Measurements from ENCODE around the gene DEAF1. TPM values are rescaled to one million over a fixed set of nuclear protein-coding genes. Genes with fewer than 3 reads are reported as not detected.
"Not testable (repeated sequence)": the region's sequence is repeated elsewhere in the genome, so short reads cannot be mapped to it uniquely, and the experiment has no call there.

Gene DEAF1
- total RNA-seq, 1 experiment from 2014 or later, result 30.3 TPM

- no peak for DNase-seq (ENCODE audit: extremely low read depth, low read depth)
Observed at GRCh38 chr11:687751-688150, 7.3 kb downstream of the DEAF1 start.

GRCh38 chr11:686451-687243, 8.4 kb downstream of the DEAF1 start:
- DNase-seq (ENCODE audit: extremely low read depth, low read depth), result no peak

DNA sequence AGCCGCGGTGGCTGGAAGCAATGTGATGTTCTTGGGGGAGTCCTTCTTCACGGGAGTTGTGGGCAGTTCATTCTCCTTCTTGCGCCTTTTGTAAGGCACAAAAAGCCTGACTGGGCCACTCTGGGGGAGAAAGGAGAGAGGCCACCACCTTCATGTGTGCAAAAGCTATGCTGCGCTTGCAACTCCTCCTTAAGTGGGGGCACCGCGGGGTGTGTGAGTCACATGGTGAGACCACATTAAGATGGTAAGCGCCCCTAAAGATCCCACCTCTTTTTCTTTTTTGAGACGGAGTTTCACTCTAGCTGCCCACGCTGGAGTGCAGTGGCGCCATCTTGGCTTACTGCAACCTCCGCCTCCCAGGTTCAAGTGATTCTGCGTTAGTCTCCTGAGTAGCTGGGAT, 14.1 kb downstream of the DEAF1 start:
- DNase-seq (ENCODE audit: extremely low read depth, low read depth), result no peak

DNA sequence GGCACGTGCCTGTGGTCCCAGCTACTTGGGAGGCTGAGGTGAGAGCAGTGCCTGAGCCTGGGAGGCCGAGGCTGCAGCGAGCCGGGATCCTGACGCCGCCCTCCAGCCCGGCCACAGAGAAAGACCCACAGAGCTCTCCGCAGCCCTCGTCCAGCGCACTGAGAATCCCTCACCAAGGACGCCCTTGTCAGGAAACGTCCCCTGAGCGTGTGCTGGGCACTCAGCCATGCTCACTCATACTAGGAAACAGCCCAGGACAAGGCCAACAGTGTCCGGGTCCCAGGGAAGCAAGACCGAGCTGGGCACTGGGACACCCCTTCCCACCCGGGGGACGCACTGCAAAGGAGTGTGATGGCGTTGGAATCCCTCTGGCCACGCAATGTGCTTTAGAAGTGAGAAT, 14.5 kb downstream of the DEAF1 start:
- DNase-seq (ENCODE audit: extremely low read depth, low read depth), result no peak

DNA sequence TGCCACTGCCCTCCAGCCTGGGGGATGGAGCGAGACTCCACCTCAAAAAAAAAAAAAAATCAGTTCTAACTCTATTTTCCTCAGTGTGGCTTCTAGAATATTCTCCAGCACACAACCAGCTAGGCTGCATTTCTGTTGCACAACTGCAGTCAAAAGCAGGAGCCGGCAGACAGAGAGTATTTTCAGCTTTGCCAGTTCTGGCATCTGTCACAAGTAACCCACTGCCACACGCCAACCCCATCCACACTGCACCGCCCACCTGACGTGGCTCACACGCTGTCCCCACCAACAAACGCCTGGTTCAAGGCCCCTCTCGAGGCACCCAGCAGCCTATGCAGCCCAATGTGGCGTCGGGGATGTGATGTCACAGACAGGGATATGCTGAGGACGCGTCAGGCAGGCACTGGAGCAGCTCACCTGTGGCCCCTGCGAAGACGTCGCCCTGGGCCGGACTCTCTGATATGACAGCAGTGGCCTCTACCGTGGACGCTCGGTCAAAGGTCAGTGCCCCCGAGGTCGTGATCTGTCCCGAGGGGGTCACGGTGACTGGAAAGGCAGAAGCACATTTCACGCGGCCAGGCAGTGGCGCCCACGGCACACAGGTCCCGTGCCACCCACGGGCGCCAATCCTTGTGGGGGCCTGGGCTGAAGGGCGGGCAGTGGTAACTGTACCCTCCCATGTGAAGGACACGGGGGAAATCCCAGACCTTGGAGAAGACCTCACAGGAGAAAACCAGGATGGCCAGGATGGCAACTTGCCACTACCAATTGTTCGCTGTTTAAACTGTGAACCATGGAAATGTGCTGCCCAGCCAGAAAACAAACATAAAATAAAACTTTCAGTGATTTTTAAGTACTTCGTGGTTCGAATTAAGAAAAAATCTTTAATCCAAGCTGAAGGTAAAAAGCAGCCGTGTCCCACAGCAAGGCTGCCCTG, 15.5 kb downstream of the DEAF1 start:
- DNase-seq (ENCODE audit: extremely low read depth, low read depth), result no peak

DNA sequence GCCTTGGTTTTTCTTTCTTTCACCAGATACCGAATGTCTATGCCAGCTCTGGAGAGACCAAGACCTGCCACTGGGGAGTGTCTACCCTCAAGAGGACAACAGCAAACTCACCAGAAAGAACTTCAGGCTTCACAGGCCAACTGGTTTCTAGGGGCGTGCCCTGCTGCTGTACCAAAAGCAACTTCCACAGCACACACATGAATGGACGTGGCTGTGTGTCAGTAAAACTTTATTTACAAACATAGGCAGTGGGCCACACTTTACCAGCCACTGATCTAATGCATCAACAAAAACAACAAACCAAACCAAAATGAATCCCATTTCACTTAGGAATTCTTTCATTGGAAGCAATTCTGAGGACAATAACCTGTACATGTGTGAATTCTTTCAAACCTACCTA, 16.7 kb downstream of the DEAF1 start:
- no peak for DNase-seq (ENCODE audit: extremely low read depth, low read depth)

- no peak for DNase-seq (ENCODE audit: extremely low read depth, low read depth)
Observed at GRCh38 chr11:674406-674805, 20.6 kb downstream of the DEAF1 start.

DNA sequence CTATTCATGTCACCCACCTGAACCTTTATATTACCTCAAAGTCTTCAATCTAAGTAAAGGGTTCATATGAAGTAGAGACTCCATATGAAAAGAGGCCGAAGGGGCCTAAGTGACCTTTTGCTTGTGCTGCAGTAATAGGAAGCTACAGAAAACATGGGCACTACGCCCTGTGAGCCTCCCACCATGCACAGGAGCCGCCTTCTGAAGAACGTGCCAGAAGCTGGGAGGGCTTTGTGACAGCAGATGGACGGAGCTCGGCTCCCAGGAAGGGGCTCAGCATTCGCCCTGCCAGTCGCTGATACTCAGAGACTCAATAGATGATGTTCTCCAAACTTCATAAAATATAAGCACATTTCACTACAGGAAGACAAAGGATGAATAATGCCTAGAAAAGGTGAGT, 21.2 kb downstream of the DEAF1 start:
- no peak for DNase-seq (ENCODE audit: extremely low read depth, low read depth)

DNA sequence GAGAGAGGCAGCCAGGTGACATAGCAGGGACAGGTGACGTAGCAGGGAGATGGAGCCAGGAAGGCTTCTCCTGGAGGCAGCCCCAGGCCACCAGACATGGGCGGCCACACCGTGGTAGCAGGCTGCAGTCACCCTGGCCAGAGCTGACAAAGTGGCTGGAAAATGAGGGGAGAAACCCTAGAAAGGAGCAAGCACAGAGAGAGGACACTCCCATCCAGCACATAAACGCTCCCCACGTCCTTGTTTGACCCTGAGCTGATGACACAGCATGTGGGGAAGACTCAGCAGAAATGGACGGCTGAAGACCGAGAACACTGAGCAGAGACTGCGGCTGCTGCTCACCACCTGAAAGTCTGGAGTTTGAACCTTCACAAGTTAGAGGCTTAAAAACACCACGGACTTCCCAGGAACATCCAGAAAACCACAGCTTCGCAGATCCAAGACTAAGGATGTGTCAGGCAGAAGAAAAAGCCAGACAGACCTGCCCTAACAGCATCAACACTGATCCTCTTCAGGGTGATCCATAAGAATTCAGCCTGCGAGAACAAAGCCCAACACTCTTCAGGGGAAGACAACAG, 29.2 kb downstream of the DEAF1 start:
- no peak for DNase-seq (ENCODE audit: extremely low read depth, low read depth)

DNA sequence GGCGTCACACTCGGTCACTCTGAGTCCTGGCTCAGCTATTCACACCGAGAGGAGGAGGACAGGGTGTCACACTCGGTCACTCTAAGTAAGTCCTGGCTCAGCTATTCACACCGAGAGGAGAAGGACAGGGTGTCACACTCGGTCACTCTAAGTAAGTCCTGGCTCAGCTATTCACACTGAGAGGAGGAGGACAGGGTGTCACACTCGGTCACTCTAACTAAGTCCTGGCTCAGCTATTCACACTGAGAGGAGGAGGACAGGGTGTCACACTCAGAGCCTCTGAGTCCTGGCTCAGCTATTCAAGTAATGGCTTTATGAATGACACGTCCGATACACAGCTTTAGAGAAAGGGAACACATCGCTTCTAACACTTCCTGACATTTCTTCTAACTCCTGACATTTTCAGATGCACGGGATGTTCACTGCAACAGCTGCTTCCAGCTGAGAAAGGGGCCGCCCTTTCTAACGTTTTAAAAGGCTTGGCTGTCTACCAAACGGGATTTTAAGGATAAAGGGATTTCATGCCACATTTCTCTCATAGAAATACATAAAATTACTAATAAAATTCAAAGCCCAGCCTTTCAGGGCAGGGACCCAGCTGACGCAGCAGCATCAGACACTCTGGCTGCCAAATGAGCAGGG, 29.8 kb downstream of the DEAF1 start:
- DNase-seq (ENCODE audit: extremely low read depth, low read depth), result no peak

DNA sequence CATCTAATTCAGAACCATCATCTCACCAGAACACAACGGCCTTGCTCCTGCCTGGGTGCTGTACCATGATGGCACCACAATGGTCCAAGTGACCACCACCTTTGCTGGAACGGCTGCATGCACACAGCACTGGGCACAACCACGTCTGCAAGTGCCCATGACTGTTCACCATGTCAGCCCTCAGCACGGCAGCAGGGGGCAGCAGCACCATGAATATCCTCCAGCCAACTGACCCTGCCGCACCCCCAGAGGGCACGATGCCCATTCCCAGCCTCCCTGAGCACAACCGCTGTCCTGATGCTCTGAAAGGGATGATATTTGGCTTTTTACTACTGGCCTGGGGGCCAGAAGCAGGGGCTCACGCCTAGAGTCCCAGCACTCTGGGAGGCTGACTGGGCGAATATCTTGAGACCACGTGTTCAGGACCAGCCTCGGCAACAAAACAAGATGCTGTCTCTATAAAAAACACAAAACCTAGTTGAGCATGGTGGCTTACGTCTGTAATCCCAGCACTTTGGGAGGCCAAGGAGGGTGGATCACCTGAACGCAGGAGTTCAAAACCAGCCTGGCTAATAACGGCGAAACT, 32.2 kb downstream of the DEAF1 start:
- DNase-seq (ENCODE audit: extremely low read depth, low read depth), result peak; percentile 50

DNA sequence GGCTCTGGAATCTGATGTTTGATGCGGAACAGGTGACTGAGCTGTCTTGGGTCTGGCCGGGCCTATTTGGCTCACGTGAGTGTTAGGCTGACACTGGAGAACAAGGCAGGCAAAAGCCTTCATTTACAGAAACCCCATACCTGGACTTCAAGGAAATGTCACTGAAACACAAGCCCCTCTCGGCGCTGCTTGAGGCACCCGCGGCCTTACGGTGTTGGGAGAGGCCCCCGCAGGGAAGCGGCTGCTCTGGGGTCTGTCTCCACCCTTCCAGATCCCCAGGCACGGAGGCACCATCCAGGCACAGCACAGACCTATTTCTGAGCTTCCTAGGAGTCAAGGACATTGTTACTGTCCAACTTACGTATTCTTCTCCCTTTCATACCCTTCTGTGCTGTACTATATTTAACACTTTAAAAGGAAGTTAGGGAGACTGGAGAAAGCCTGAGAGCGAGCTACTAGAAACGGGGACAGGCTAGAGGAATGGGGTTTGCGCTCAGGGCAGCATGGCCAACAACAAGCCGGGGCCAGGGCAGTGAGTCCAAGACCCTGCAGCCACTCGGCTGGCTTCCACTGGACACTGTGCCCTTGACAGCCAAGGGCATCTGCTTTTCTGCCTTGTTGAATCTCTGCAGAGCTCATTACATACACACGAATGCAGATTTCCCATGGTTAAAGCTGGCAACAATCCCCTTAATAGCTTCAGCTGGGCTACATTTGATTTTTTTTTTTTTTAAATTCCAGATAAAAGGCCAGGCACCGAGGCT, 34.2 kb downstream of the DEAF1 start:
- no peak for DNase-seq (ENCODE audit: extremely low read depth, low read depth)

DNA sequence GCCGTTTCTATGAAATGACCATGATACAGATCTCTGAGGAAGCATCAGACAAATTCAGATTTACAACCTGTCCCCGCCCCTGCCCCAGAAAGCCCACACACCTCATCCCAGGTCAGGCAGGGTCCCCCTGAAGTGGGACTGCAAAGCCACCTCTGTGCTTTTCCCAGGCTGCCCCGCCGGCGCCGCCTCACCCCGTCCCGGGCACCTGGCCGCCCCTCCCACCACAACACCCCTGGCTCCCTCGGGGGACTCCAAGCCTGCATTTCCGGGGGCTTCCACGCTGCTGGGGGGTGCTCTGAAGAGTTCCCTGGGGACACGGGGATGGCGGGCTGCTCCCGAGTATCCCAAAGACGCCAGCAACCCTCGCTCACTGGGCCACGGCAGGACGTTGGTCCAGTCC, 34.7 kb downstream of the DEAF1 start:
- DNase-seq (ENCODE audit: extremely low read depth, low read depth), result no peak

- no peak for DNase-seq (ENCODE audit: extremely low read depth, low read depth)
Observed at GRCh38 chr11:659532-660085, 35.4 kb downstream of the DEAF1 start.

GRCh38 chr11:657691-658126, 37.3 kb downstream of the DEAF1 start:
- DNase-seq (ENCODE audit: extremely low read depth, low read depth), result no peak

DNA sequence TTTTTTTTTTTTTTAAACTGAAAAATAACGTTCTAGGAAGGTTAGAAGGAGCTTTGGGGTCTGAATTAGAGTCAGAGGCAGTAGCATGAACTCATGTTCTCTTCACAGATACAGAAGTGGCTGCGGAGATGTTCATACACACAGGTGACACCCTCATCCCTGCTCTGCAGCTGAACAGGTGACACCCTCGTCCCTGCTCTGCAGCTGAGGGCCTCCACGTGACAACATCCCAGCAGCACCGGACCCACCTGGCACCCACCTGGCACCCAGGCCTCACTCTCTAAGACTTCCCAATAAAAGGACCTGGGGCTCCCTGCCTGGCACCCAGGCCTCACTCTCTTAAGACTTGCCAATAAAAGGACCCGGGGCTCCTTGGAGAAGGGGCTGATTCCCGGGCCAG, 38.2 kb downstream of the DEAF1 start:
- DNase-seq (ENCODE audit: extremely low read depth, low read depth), result no peak

DNA sequence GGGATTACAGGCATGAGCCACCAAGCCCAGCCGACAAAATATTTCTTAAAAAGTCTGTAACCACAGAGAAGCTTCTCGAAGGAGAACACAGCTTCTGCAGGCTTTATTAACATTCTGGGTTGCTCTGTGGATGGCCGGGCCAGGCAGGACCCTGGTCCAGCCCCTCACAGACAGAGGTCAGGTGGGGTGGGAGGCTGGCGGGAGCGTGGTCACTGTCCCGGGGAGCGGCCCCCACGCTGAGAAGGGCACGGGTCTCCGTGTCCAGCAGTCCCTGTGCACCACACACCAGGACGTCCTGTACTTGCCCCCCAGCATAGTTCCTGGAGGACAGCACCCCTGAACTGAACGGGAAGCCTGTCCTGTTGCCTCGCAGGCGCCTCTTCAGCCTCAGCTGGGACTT, 38.6 kb downstream of the DEAF1 start:
- no peak for DNase-seq (ENCODE audit: extremely low read depth, low read depth)

DNA sequence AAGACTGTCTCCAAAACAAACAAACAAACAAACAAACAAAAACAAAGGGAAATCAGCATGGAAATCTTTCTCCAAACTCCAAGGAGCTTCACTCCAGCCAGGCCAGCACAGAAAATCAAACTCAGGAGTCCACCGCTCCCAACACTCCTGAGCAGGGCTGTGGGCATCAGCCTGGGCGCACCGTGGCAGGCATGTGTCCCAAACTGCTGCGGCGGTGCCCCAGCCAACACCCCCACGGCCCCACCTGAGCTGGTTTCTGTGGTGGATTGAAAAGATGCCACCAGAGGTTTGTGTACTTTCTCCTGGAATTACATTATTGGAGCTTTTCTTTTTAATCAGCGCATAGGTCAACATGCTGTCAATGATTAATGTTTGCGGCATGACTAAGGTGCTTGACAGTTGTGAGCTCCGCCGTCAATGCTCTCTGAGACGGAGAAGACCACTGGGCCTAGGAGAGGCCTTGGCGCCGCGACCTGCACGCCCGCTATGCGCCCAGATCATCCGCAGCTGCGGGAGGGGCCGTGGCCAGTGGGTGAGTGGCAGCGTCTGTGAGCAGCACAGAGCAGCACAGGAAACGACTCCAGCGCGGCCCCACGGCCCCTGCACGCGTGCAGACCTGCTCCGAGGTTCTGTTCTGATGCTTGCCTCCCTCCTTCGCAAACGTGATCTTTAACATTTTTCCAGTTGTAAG, 39.8 kb downstream of the DEAF1 start:
- no peak for DNase-seq (ENCODE audit: extremely low read depth, low read depth)

GRCh38 chr11:654444-654843, 40.6 kb downstream of the DEAF1 start:
- DNase-seq (ENCODE audit: extremely low read depth, low read depth), result not testable (repeated sequence)
